HG03469 (cell line): ENCODE data around the gene U2AF1L4.

Experiments used
- ATAC-seq: cut with Tn5 transposase; IDR thresholded peaks from one replicate; pipeline ENCODE4 v1.9.1; 2021; ENCODE audit warnings: mild to moderate bottlenecking, moderate library complexity, moderate number of reproducible peaks; ENCODE audit not compliant: unreplicated experiment

U2AF1L4 gene

GRCh38 chr19:35742121-35742724 is 3.0 kb downstream of the U2AF1L4 start, which contains the start of gene IGFLR1:
Gene IGFLR1, minus strand, starts transcription at chr19:35742452. Its CDS starts 1,272 bp downstream, at chr19:35741180.
- no peak for ATAC-seq

GRCh38 chr19:35741203-35741515 is 4.1 kb downstream of the U2AF1L4 start:
- no peak for ATAC-seq

GRCh38 chr19:35740423-35741202 is 4.6 kb downstream of the U2AF1L4 start:
- peak; percentile 27 for ATAC-seq

DNA sequence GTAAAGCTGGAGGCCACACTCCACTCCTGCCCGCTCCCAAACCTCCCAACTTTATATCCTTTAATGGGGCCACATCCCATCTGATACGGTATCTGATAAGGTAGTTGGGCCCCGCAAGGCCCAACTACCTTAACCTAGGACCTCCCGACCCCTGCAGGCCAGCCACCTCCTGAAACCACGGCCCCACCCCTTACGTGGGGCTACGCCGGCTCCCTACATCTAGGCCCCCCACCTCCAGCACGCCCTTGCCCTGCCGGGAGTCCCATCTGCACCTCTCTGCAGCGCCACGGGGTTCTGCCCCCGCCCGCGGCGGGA is 5.2 kb downstream of the U2AF1L4 start:
- ATAC-seq: no peak

GRCh38 chr19:35739275-35740107 is 5.7 kb downstream of the U2AF1L4 start:
- no peak for ATAC-seq

GRCh38 chr19:35738887-35739229 is 6.4 kb downstream of the U2AF1L4 start:
- ATAC-seq: no peak

GRCh38 chr19:35738021-35738886 is 7.0 kb downstream of the U2AF1L4 start:
- no peak for ATAC-seq

DNA sequence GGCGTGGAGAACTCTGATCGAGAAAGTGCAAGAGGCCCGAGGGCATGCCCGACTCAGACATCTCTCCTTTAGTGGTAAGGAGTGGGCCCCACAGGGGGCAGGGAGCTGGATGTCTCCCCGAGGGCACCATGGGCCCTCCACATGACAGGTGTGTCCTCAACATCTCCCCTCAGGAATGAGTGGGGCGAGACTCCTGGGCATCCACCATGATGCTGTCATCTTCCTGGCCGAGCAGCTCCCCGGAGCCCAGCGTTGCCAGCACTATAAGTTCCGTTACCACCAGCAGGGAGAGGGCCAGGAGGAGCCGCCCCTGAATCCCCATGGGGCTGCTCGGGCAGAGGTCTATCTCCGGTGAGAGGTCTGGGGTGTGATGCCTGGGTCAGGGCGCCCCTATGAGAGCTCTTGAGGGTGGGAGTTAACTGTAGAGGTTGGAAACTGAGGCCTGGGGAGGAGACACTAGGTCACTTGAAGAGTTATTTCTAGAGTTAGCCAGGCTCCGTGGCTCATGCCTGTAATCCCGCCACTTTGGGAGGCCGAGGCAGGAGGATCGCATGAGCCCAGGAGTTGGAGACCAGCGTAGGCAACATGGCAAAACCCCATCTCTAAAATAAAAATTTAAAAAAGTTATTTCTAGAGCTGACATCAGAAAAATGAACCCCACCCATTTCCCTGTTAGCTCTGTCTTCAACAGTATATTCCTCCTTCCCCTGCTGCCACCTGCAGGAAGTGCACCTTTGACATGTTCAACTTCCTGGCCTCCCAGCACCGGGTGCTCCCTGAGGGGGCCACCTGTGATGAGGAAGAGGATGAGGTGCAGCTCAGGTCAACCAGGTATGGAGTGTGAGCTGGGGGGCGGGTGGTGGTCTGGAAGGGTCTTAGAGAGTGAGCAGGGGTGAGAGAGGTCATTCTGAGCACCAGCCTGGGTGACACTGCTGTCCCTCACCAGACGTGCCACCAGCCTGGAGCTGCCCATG is 8.0 kb downstream of the U2AF1L4 start:
- ATAC-seq: no peak

- ATAC-seq: no peak
Measured at GRCh38 chr19:35734889-35735288, 10.3 kb downstream of the U2AF1L4 start.

GRCh38 chr19:35734273-35734672 is 10.9 kb downstream of the U2AF1L4 start:
- ATAC-seq: no peak

- ATAC-seq: no peak
Measured at GRCh38 chr19:35733180-35734125, 11.8 kb downstream of the U2AF1L4 start.

DNA sequence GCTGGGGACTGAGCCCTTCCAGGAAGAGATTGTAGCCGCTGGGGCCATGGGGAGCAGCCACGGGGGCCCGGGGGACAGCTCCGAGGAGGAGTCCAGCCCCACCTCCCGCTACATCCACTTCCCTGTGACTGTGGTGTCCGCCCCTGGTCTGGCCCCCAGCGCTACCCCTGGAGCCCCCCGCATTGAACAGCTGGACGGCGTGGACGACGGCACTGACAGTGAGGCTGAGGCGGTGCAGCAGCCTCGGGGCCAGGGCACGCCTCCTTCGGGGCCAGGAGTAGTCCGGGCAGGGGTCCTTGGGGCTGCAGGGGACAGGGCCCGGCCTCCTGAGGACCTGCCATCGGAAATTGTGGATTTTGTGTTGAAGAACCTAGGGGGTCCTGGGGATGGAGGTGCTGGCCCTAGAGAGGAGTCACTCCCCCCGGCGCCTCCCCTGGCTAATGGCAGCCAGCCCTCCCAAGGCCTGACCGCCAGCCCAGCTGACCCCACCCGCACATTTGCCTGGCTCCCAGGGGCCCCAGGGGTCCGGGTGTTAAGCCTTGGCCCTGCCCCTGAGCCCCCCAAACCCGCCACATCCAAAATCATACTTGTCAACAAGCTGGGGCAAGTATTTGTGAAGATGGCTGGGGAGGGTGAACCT is 12.6 kb downstream of the U2AF1L4 start:
- ATAC-seq: no peak

- ATAC-seq: no peak
Measured at GRCh38 chr19:35731779-35732405, 13.3 kb downstream of the U2AF1L4 start.

- ATAC-seq: no peak
Measured at GRCh38 chr19:35731353-35731752, 13.9 kb downstream of the U2AF1L4 start.

- no peak for ATAC-seq
Measured at GRCh38 chr19:35730326-35730725, 14.9 kb downstream of the U2AF1L4 start.

DNA sequence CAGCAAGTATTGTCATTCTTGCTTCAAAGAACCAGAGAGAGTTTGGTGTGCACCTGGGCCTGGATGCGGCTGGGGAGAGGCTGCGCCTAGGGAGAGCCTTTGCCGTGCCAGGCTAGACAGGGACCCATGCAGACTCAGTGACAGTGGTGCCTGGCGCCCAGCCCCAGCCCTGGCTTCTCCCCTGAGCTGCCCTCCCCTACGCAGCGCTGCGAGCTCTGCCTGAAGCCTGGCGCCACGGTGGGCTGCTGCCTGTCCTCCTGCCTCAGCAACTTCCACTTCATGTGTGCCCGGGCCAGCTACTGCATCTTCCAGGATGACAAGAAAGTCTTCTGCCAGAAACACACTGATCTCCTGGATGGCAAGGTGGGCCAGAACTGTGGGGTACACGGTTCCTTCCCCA is 15.5 kb downstream of the U2AF1L4 start:
- no peak for ATAC-seq

- no peak for ATAC-seq
Measured at GRCh38 chr19:35729021-35729420, 16.2 kb downstream of the U2AF1L4 start.
